IMR-90 (cell line): Measurements from ENCODE around the gene MEIOB.

ENCODE experiments used
- CEBPB ChIP-seq: IDR thresholded peaks from 2 replicates; pipeline ENCODE4 v1.6.1; 2012; ENCODE audit warnings: low read depth, low read length, improper control_type of control experiment
- MXI1 ChIP-seq: IDR thresholded peaks from 2 replicates; pipeline ENCODE4 v1.6.1; 2012; ENCODE audit warnings: low read depth, mild to moderate bottlenecking, low read length, moderate library complexity, borderline replicate concordance
- RFX5 ChIP-seq: IDR thresholded peaks from 2 replicates; pipeline ENCODE4 v1.8.0; 2012; ENCODE audit warnings: low read depth, mild to moderate bottlenecking, low read length, moderate library complexity
- TF ChIP-seq, protein P1 (sequence below): conservative IDR thresholded peaks from 2 replicates; pipeline ENCODE4 v1.5.1; 2012; ENCODE audit warnings: mild to moderate bottlenecking, low read depth, low read length, improper control_type of control experiment

DNA sequence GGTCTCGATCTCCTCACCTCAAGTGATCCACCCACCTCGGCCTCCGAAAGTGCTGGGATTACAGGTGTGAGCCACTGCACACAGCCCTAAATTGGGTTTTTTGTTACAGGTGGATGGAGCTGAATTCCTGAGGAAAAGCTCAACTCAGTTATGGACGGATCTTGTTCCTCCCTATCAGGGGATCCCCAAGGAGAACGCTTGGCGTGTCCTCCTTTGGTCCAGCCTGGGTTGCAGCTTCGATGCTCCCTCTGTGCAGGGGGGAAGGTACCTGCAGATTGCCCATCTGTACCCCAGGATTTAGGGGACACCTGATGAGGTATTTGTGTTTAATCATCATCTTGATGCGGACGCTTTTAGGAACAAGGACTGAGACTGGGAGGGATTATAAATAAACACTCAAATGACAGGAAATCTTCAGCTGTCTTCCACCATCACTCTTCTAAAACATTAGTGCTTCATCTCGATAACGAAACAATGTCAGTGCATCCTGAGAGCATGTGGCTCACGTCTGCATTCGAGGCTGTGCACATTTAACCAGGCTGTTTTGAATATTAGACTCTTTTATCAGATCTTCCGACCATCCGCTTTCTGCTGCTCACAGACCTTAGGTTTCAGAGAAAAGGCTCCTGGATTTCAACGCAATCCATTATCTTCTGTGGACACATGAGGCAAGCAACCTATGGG is 18.2 kb upstream of the MEIOB start:
- TF ChIP-seq MXI1 (no peak), CEBPB (no peak), RFX5 (no peak)
- TF ChIP-seq, protein P1, sequence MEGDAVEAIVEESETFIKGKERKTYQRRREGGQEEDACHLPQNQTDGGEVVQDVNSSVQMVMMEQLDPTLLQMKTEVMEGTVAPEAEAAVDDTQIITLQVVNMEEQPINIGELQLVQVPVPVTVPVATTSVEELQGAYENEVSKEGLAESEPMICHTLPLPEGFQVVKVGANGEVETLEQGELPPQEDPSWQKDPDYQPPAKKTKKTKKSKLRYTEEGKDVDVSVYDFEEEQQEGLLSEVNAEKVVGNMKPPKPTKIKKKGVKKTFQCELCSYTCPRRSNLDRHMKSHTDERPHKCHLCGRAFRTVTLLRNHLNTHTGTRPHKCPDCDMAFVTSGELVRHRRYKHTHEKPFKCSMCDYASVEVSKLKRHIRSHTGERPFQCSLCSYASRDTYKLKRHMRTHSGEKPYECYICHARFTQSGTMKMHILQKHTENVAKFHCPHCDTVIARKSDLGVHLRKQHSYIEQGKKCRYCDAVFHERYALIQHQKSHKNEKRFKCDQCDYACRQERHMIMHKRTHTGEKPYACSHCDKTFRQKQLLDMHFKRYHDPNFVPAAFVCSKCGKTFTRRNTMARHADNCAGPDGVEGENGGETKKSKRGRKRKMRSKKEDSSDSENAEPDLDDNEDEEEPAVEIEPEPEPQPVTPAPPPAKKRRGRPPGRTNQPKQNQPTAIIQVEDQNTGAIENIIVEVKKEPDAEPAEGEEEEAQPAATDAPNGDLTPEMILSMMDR, result no peak
